K562 (cell line): Measurements from ENCODE around the gene PRF1. TPM values are rescaled to one million over a fixed set of nuclear protein-coding genes. Genes with fewer than 3 reads are reported as not detected.
A peak's percentile ranks its signal among the peaks of the same experiment; 100 is the strongest.

Experiments
- CBFA2T2 ChIP-seq: fragments of 450-650 bp; conservative IDR thresholded peaks from 2 replicates; pipeline ENCODE4 v1.6.1; 2017; ENCODE audit warnings: mild to moderate bottlenecking
- HDAC1 ChIP-seq, 2 experiments: fragments of 450-650 bp; IDR thresholded peaks; 2 replicates each; pipeline ENCODE4 v1.6.1; 2016 to 2017; ENCODE audit warnings: inconsistent platforms in 1 of 2, mild to moderate bottlenecking in 1 of 2, moderate library complexity in 1 of 2
- HLTF ChIP-seq: fragments of 450-650 bp; IDR thresholded peaks from 2 replicates; pipeline ENCODE4 v1.6.1; 2016
- HOXB6 ChIP-seq: fragments of 250-450 bp; sonication (Bioruptor Pico); IDR thresholded peaks from 2 replicates; pipeline ENCODE4 v1.5.1; 2022; ENCODE audit warnings: mild to moderate bottlenecking, borderline replicate concordance
- JUNB ChIP-seq: fragments of 450-650 bp; formaldehyde crosslinking; conservative IDR thresholded peaks from 2 replicates; pipeline ENCODE4 v1.4.0; 2020; ENCODE audit warnings: mild to moderate bottlenecking
- JUND ChIP-seq, 2 experiments: IDR thresholded peaks; 2 replicates in 1 of 2; 3 replicates in 1 of 2; pipeline ENCODE4 v1.6.1; 2011; ENCODE audit warnings: borderline replicate concordance in 2 of 2, low read depth in 2 of 2, low read length in 2 of 2, improper control_type of control experiment in 1 of 2, missing biosample characterization in 1 of 2, missing genetic modification characterization in 1 of 2, missing genetic modification reagents in 1 of 2
- MTA1 ChIP-seq: fragments of 450-650 bp; IDR thresholded peaks from 2 replicates; pipeline ENCODE4 v1.6.1; 2017; ENCODE audit warnings: borderline replicate concordance
- NCOA4 ChIP-seq: fragments of 450-650 bp; IDR thresholded peaks from 2 replicates; pipeline ENCODE4 v1.6.1; 2018; ENCODE audit warnings: mild to moderate bottlenecking; ENCODE audit not compliant: partially characterized antibody
- NEUROD1 ChIP-seq: fragments of 150-350 bp; IDR thresholded peaks from 2 replicates; pipeline ENCODE4 v1.6.1; 2014; ENCODE audit warnings: borderline replicate concordance, low read length, low read depth; ENCODE audit not compliant: partially characterized antibody
- PHB ChIP-seq: fragments of 250-450 bp; sonication (Bioruptor Pico); IDR thresholded peaks from 2 replicates; pipeline ENCODE4 v1.5.0; 2021
- PHTF2 ChIP-seq: fragments of 250-450 bp; sonication (Bioruptor Pico); IDR thresholded peaks from 2 replicates; pipeline ENCODE4 v1.5.0; 2021; ENCODE audit warnings: mild to moderate bottlenecking
- RBFOX2 ChIP-seq: fragments of 200-400 bp; formaldehyde crosslinking; IDR thresholded peaks from 2 replicates; pipeline ENCODE4 v1.6.1; 2017; ENCODE audit warnings: low read depth, mild to moderate bottlenecking, low read length, moderate library complexity
- RBM39 ChIP-seq: fragments of 200-400 bp; formaldehyde crosslinking; optimal IDR thresholded peaks from 2 replicates; pipeline ENCODE3; 2018; ENCODE audit warnings: low read depth, low read length
- SIN3A ChIP-seq, 2 experiments: fragments of 150-350 bp in 1 of 2; IDR thresholded peaks; 2 replicates each; pipeline ENCODE4 v1.6.1; 2011 to 2016; ENCODE audit warnings: borderline replicate concordance in 2 of 2, low read depth in 2 of 2, low read length in 2 of 2, mild to moderate bottlenecking in 2 of 2, moderate library complexity in 2 of 2; ENCODE audit not compliant: control insufficient read depth in 1 of 2
- SIRT6 ChIP-seq: IDR thresholded peaks from one replicate; pipeline ENCODE4 v1.6.1; 2012; ENCODE audit warnings: low read depth, mild to moderate bottlenecking, control low read depth, inconsistent platforms, low read length, moderate library complexity
- SP1 ChIP-seq: sonication (generic); formaldehyde crosslinking; IDR thresholded peaks from 2 replicates; pipeline ENCODE4 v1.8.1; 2022; ENCODE audit warnings: mild to moderate bottlenecking, missing genetic modification reagents
- TAF7 ChIP-seq: fragments of 450-650 bp; IDR thresholded peaks from 2 replicates; pipeline ENCODE4 v1.6.1; 2016; ENCODE audit warnings: missing genetic modification characterization, missing compliant biosample characterization
- WHSC1 ChIP-seq: IDR thresholded peaks from one replicate; pipeline ENCODE4 v1.6.1; 2012; ENCODE audit warnings: low read length, control low read depth, inconsistent platforms
- ZBTB7A ChIP-seq: IDR thresholded peaks from 2 replicates; pipeline ENCODE4 v1.6.1; 2011; ENCODE audit warnings: low read depth, mild to moderate bottlenecking, low read length, moderate library complexity, borderline replicate concordance; ENCODE audit not compliant: control insufficient read depth
- ZFPM2 ChIP-seq: fragments of 250-450 bp; sonication (Bioruptor Pico); IDR thresholded peaks from 2 replicates; pipeline ENCODE4 v1.5.1; 2022; ENCODE audit warnings: mild to moderate bottlenecking
- ZNF121 ChIP-seq: sonication (generic); formaldehyde crosslinking; conservative IDR thresholded peaks from 2 replicates; pipeline ENCODE4 v1.8.0; 2022; ENCODE audit warnings: missing genetic modification reagents
- ZNF253 ChIP-seq: fragments of 250-450 bp; sonication (Bioruptor Pico); conservative IDR thresholded peaks from 2 replicates; pipeline ENCODE4 v1.6.1; 2021; ENCODE audit warnings: mild to moderate bottlenecking
- ZNF586 ChIP-seq: fragments of 450-650 bp; formaldehyde crosslinking; conservative IDR thresholded peaks from 2 replicates; pipeline ENCODE4 v1.4.0; 2020; ENCODE audit warnings: mild to moderate bottlenecking, moderate library complexity
- ZNF668 ChIP-seq: fragments of 250-450 bp; sonication (Bioruptor Pico); IDR thresholded peaks from 2 replicates; pipeline ENCODE4 v1.8.0; 2022; ENCODE audit warnings: mild to moderate bottlenecking, inconsistent platforms
- ZSCAN32 ChIP-seq: fragments of 450-650 bp; formaldehyde crosslinking; IDR thresholded peaks from 2 replicates; pipeline ENCODE4 v1.4.0; 2020; ENCODE audit warnings: mild to moderate bottlenecking, moderate library complexity
- polyA plus RNA-seq, 8 experiments: library from polyadenylated mRNA; depleted of rRNA in 4 of 8; stranded (reverse) in 5 of 8; unstranded in 3 of 8; fragments of >200 nt; fragmentation: Nextera tagmentation in 2 of 8; fragmentation: Illumina TruSeq in 1 of 8; extraction: Ambion mirVana in 2 of 8; extraction: Trizol in 1 of 8; gene quantifications; 2 replicates each; pipeline versions ENCODE4 v1.2.1 to v1.2.3, GENCODE V29; 2011 to 2014; ENCODE audit warnings: inconsistent platforms in 1 of 8, missing spikeins in 1 of 8
- total RNA-seq, 7 experiments: library from RNA; depleted of rRNA in 6 of 7; stranded (reverse); fragments of >200 nt in 6 of 7; fragmentation: Illumina TruSeq in 2 of 7; extraction: Trizol in 2 of 7; gene quantifications; 2 replicates each; pipeline versions ENCODE4 v1.2.1 to v1.2.3, GENCODE V29; 2011 to 2021; ENCODE audit warnings: low replicate concordance in 1 of 7
- TF ChIP-seq, protein P1 (sequence below): fragments of 450-650 bp; IDR thresholded peaks from 2 replicates; pipeline ENCODE4 v1.6.1; 2016; ENCODE audit warnings: antibody characterized with exemption
- TF ChIP-seq, protein P2 (sequence below): fragments of 200-400 bp; formaldehyde crosslinking; IDR thresholded peaks from 2 replicates; pipeline ENCODE4 v1.6.1; 2017; ENCODE audit warnings: mild to moderate bottlenecking, low read depth, low read length, moderate library complexity

Gene PRF1
- total and polyA plus RNA-seq, 9 of the 15 experiments (the other 6 are each of a cell fraction or from before 2014, with no cell fraction given): 3.8 to 8.6 (median 6.3) TPM

DNA sequence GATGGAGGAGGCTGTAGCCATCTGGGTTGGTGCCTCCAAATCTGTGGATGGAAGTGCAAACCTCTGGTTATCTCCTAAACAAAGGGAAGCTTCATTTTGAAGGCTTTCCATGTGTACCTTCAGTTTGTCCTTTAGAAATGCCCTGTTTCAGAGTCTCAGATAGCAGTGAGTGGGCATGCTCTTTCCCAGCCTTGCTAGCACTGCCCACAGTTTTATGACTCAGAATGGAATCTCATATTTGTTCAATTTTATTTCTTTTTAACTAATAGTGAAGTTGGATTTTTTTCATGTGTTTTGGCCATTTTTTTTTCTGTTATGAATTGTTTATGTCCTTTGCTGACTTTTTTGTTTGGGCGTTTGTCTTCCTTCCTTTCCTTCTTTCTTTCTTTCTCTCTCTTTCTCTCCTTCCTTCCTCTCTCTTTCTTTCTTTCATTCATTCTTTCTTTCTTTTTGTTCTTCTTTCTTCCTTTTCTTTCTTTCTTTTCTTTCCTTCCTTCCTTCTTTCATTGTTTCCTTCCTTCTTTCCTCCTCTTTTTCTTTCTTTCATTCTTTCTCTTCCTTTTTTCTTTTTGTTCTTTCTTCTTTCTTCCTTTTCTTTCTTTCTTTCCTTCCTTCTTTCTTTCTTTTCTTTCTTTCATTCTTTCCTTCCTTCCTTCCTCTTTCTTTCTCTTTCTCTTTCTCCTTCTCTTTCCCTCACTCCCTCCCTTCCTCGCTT, 25.6 kb downstream of the PRF1 start (continued):
- no peak for TF ChIP-seq PHTF2 (CRISPR knock-in tag)
- TF ChIP-seq PHB (CRISPR knock-in tag): no peak
- TF ChIP-seq NCOA4: peak; percentile 9
- no peak for TF ChIP-seq ZNF253
- TF ChIP-seq, protein P1, sequence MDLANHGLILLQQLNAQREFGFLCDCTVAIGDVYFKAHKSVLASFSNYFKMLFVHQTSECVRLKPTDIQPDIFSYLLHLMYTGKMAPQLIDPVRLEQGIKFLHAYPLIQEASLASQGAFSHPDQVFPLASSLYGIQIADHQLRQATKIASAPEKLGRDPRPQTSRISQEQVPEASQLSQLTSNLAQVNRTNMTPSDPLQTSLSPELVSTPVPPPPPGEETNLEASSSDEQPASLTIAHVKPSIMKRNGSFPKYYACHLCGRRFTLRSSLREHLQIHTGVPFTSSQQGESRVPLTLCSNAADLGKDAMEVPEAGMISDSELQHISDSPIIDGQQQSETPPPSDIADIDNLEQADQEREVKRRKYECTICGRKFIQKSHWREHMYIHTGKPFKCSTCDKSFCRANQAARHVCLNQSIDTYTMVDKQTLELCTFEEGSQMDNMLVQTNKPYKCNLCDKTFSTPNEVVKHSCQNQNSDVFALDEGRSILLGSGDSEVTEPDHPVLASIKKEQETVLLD: peak; percentile 87
- no peak for TF ChIP-seq JUND (IDR thresholded peaks at IDR 0.05; ENCODE audit: borderline replicate concordance, low read depth, low read length)
- no peak; the same call in 2 of the 3 replicates for TF ChIP-seq JUND (tag; IDR thresholded peaks at IDR 0.05; ENCODE audit: borderline replicate concordance, low read depth, low read length)
- peak; percentile 86 for TF ChIP-seq MTA1
- TF ChIP-seq ZNF121: no peak
- no peak for TF ChIP-seq NEUROD1
- no peak for TF ChIP-seq ZFPM2 (CRISPR knock-in tag)
- peak in 1 of 2 experiments; percentile 65; a peak in 2 of 4 replicates for TF ChIP-seq HDAC1 (IDR thresholded peaks at IDR 0.05)
- TF ChIP-seq RBM39: no peak
- TF ChIP-seq ZNF668 (CRISPR knock-in tag): no peak
- TF ChIP-seq ZSCAN32: no peak
- TF ChIP-seq CBFA2T2: no peak
- no peak for TF ChIP-seq ZBTB7A
- TF ChIP-seq, protein P2, sequence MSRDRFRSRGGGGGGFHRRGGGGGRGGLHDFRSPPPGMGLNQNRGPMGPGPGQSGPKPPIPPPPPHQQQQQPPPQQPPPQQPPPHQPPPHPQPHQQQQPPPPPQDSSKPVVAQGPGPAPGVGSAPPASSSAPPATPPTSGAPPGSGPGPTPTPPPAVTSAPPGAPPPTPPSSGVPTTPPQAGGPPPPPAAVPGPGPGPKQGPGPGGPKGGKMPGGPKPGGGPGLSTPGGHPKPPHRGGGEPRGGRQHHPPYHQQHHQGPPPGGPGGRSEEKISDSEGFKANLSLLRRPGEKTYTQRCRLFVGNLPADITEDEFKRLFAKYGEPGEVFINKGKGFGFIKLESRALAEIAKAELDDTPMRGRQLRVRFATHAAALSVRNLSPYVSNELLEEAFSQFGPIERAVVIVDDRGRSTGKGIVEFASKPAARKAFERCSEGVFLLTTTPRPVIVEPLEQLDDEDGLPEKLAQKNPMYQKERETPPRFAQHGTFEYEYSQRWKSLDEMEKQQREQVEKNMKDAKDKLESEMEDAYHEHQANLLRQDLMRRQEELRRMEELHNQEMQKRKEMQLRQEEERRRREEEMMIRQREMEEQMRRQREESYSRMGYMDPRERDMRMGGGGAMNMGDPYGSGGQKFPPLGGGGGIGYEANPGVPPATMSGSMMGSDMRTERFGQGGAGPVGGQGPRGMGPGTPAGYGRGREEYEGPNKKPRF: no peak
- TF ChIP-seq WHSC1: no peak
- no peak for TF ChIP-seq SP1
- no peak for TF ChIP-seq TAF7 (tag)
- no peak for TF ChIP-seq RBFOX2
- no peak for TF ChIP-seq ZNF586
- no peak for TF ChIP-seq JUNB (CRISPR knock-in tag)
- no peak for TF ChIP-seq HOXB6 (CRISPR knock-in tag)
- TF ChIP-seq HLTF: peak; percentile 16; the same call in 1 of the 2 replicates
- TF ChIP-seq SIRT6: no peak
- no peak for TF ChIP-seq SIN3A (IDR thresholded peaks at IDR 0.05; ENCODE audit: borderline replicate concordance in 2 of 2, control insufficient read depth in 1 of 2, low read depth in 2 of 2, low read length in 2 of 2)
